Esophagus squamous epithelium (tissue), 4 donors: Measurements from ENCODE around the gene TRIM69.

Experiments used
- CTCF ChIP-seq, 6 experiments: fragments of 450-650 bp in 4 of 6; fragments of 200-600 bp in 2 of 6; sonication (generic) in 2 of 6; IDR thresholded peaks; one replicate each; pipeline ENCODE4 v1.5.1; 2016 to 2019; ENCODE audit warnings: antibody characterized with exemption in 6 of 6, mild to moderate bottlenecking in 4 of 6, moderate library complexity in 4 of 6
- POLR2A ChIP-seq, 4 donors: fragments of 450-650 bp; IDR thresholded peaks; one replicate each; pipeline ENCODE4 v1.6.1; 2017; ENCODE audit warnings: antibody characterized with exemption in 4 of 4, mild to moderate bottlenecking in 4 of 4, moderate library complexity in 3 of 4

- TF ChIP-seq CTCF (IDR thresholded peaks at IDR 0.05) = no peak
- TF ChIP-seq POLR2A (IDR thresholded peaks at IDR 0.05) = no peak
Measured at GRCh38 chr15:44810237-44810636, 73.9 kb downstream of the TRIM69 start.
